Transverse colon (tissue), 4 donors: ENCODE data around the gene ATP23. TPM values are rescaled to one million over a fixed set of nuclear protein-coding genes. Genes with fewer than 3 reads are reported as not detected.

Experiments used
- DNase-seq: peaks from one replicate; pipeline ENCODE4 v3.0.0-alpha.2; 2019
- H3K27ac ChIP-seq, 4 donors: fragments of 200-600 bp; sonication (generic); 2 replicates each; pipeline ENCODE4 v1.5.1; 2016 to 2018; ENCODE audit warnings: inconsistent platforms in 4 of 4
- H3K27me3 ChIP-seq: fragments of 200-600 bp; sonication (generic); 2 replicates; pipeline ENCODE4 v1.5.1; 2017; ENCODE audit warnings: inconsistent platforms
- H3K36me3 ChIP-seq, 4 donors: fragments of 200-600 bp; sonication (generic); 2 replicates each; pipeline ENCODE4 v1.5.1; 2017 to 2019; ENCODE audit warnings: inconsistent platforms in 4 of 4
- H3K4me1 ChIP-seq, 4 donors: fragments of 200-600 bp; sonication (generic); 2 replicates each; pipeline ENCODE4 v1.5.1; 2017 to 2020; ENCODE audit warnings: inconsistent platforms in 4 of 4
- H3K4me3 ChIP-seq, 4 donors: fragments of 200-600 bp; sonication (generic); 1 replicate in 1 of 4; 2 replicates in 3 of 4; pipeline versions ENCODE4 v1.5.1 to v1.6.1; 2017 to 2019; ENCODE audit warnings: inconsistent platforms in 4 of 4
- H3K9me3 ChIP-seq, 2 donors: fragments of 200-600 bp; sonication (generic); 2 replicates each; pipeline ENCODE4 v1.5.1; 2017 to 2019; ENCODE audit warnings: inconsistent platforms in 2 of 2
- CTCF ChIP-seq, 5 experiments: fragments of 200-600 bp in 3 of 5; fragments of 450-650 bp in 2 of 5; sonication (generic) in 3 of 5; IDR thresholded peaks; 1 replicate in 2 of 5; 2 replicates in 3 of 5; pipeline ENCODE4 v1.5.1; 2016 to 2017; ENCODE audit warnings: antibody characterized with exemption in 5 of 5, inconsistent platforms in 3 of 5, mild to moderate bottlenecking in 2 of 5, moderate library complexity in 1 of 5
- EP300 ChIP-seq: sonication (generic); formaldehyde crosslinking; IDR thresholded peaks from one replicate; pipeline ENCODE4 v1.6.1; 2017; ENCODE audit warnings: antibody characterized with exemption, low read depth
- POLR2A ChIP-seq: fragments of 450-650 bp; IDR thresholded peaks from one replicate; pipeline ENCODE4 v1.6.1; 2016; ENCODE audit warnings: antibody characterized with exemption, mild to moderate bottlenecking, moderate library complexity
- POLR2AphosphoS5 ChIP-seq, 3 donors: sonication (generic); formaldehyde crosslinking; IDR thresholded peaks; one replicate each; pipeline ENCODE4 v1.6.1; 2016; ENCODE audit warnings: antibody characterized with exemption in 3 of 3
- WGBS, 2 donors: methylation state at CpG; one replicate each; pipeline ENCODE4 v1.1.5; 2018; ENCODE audit warnings: low coverage in 1 of 2; 5-methylcytosine and 5-hydroxymethylcytosine counted together
- in situ Hi-C, 4 donors: fragments of 200-750 bp; cut with MboI; loops; one replicate each; pipeline versions ENCODE4 v1.15.0 to v1.15.1; 2017; ENCODE audit warnings: low sequenced_read_pairs in 3 of 4, low pct_ligation_motif_present in 1 of 4, low pct_unique_long_range_greater_than_20kb in 1 of 4
- intact Hi-C: fragments of 100-400 bp; cut with DNase I; formaldehyde crosslinking; loops from one replicate; pipeline ENCODE4 v1.15.1; 2023; ENCODE audit warnings: low total_unique reads
- total RNA-seq, 4 donors: library from RNA; depleted of rRNA; stranded (reverse); fragments of >200 nt; gene quantifications; one replicate each; pipeline ENCODE4 v1.1.0, GENCODE V29; 2016

The ATP23 gene
- total RNA-seq, 4 donors from 2014 or later = 0.80 to 41.8 (median 24.5) TPM

- WGBS, 2 donors = 42 to 51% methylated on average over 3 to 10 of the region's 10 CpGs
- intact Hi-C loops (loop anchor here (2.0 to 5.0 kb wide), 2 partner anchors 57 to 68 kb away; no protein-coding TSS in a partner anchor), in situ Hi-C loops (loop anchor here in 1 of 4 donors (10.0 kb wide), 1 partner anchor 54 kb away; the partner anchor contains the start of gene CTDSP2)
- H3K9me3 ChIP-seq = no peaks in the 10 kb centered on the region
- H3K4me3 ChIP-seq = no peak overlapping the region
- H3K27me3 ChIP-seq = no peaks in the 10 kb centered on the region
- H3K27ac ChIP-seq = peak overlapping the region; percentile 94 to 99 (median 96)
- H3K36me3 ChIP-seq = no peaks in the 10 kb centered on the region
- H3K4me1 ChIP-seq = peaks cover 47 to 50% (median 49%) of the 10 kb centered on the region in 4 donors
- TF ChIP-seq EP300 (no peak), CTCF (IDR thresholded peaks at IDR 0.05) (no peak), POLR2A (no peak), POLR2AphosphoS5 (IDR thresholded peaks at IDR 0.05) (no peak)
- DNase-seq = peak; percentile 73
Measured at GRCh38 chr12:57899010-57899662, 42.2 kb upstream of the ATP23 start.

- TF ChIP-seq POLR2AphosphoS5 (IDR thresholded peaks at IDR 0.05) (no peak), POLR2A (no peak), EP300 (no peak), CTCF (IDR thresholded peaks at IDR 0.05) (no peak)
- Histone ChIP-seq H3K4me3 (no peak overlapping the region), H3K27me3 (no peaks in the 10 kb centered on the region), H3K9me3 (no peaks in the 10 kb centered on the region), H3K4me1 (peaks cover 25 to 33% (median 32%) of the 10 kb centered on the region in 4 donors), H3K27ac (no peak overlapping the region), H3K36me3 (no peaks in the 10 kb centered on the region)
- in situ Hi-C loops = loop anchor here in 1 of 4 donors (10.0 kb wide), 1 partner anchor 68 kb away; no protein-coding TSS in a partner anchor
- WGBS, 2 donors = 86% methylated on average over 3 of the region's 3 CpGs; no CpG with 5 or more reads in 1 of the 2 donors
- intact Hi-C loops = no loop called here
- no peak for DNase-seq
Measured at GRCh38 chr12:57902478-57902969, 38.8 kb upstream of the ATP23 start.

GRCh38 chr12:57904426-57904825 is 36.9 kb upstream of the ATP23 start:
- intact Hi-C loops = loop anchor here (2.0 kb wide), 1 partner anchor 72 kb away; no protein-coding TSS in a partner anchor
- WGBS, 2 donors = 60 to 89% methylated on average over 2 to 4 of the region's 4 CpGs
- in situ Hi-C loops = loop anchor here in 1 of 4 donors (10.0 kb wide), 1 partner anchor 70 kb away; no protein-coding TSS in a partner anchor
- TF ChIP-seq POLR2AphosphoS5 (IDR thresholded peaks at IDR 0.05) (no peak), POLR2A (no peak), EP300 (no peak), CTCF (IDR thresholded peaks at IDR 0.05) (no peak)
- H3K27ac ChIP-seq = no peak overlapping the region
- DNase-seq = no peak
- H3K27me3 ChIP-seq = no peaks in the 10 kb centered on the region
- no peaks in the 10 kb centered on the region for H3K9me3 ChIP-seq
- no peak overlapping the region for H3K4me3 ChIP-seq
- H3K36me3 ChIP-seq = no peaks in the 10 kb centered on the region
- peaks cover 6 to 14% (median 13%) of the 10 kb centered on the region in 4 donors for H3K4me1 ChIP-seq
